NCI-H2196 (cell line): ENCODE results near the gene CDK5R2.

ENCODE experiments used
- DNase-seq: peaks from one replicate; lab custom pipeline; 2025; ENCODE audit not compliant: unreplicated experiment; lab: John Stamatoyannopoulos, UW

CDK5R2 gene

DNA sequence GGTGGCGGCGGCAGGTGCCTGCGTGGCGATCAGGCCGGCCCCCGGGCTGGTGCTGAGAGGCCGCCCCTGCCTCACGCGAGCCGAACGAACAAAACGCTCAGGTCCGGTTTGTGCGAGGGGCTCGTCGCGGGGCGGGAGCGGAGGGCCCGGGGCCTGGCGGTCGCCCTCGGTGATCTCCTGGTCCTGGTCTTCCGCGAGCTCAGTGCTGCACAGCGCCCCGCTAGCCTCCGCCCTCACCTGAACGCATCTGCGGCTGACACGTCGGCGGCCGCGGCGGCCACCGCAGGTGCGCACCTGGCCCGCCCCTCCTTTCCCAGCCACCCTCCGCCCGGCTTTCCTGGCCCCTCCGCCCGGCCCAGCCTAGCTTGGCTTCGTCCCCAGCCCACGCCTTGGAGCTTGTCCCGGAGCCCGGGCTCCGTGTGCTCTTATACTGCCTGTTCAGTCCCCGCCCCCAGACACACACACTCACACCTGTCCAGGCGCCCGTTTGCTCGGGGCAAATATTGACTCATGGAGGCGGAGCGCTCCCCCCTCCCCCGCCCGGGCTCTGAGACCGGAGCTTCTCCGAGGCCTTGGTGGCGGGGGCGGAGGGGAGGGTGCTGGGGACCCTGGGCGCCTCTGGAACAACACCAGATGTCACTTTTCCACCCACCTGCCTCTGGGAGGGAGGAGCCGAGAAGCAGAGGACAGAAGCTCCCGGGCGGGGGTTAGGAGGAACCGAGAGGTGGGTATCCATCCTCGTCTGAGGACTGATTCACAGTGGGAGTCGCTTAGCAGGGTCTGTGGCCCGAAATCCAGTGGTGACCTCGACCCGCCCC is 42.3 kb downstream of the CDK5R2 start:
- DNase-seq = peak; percentile 95

DNA sequence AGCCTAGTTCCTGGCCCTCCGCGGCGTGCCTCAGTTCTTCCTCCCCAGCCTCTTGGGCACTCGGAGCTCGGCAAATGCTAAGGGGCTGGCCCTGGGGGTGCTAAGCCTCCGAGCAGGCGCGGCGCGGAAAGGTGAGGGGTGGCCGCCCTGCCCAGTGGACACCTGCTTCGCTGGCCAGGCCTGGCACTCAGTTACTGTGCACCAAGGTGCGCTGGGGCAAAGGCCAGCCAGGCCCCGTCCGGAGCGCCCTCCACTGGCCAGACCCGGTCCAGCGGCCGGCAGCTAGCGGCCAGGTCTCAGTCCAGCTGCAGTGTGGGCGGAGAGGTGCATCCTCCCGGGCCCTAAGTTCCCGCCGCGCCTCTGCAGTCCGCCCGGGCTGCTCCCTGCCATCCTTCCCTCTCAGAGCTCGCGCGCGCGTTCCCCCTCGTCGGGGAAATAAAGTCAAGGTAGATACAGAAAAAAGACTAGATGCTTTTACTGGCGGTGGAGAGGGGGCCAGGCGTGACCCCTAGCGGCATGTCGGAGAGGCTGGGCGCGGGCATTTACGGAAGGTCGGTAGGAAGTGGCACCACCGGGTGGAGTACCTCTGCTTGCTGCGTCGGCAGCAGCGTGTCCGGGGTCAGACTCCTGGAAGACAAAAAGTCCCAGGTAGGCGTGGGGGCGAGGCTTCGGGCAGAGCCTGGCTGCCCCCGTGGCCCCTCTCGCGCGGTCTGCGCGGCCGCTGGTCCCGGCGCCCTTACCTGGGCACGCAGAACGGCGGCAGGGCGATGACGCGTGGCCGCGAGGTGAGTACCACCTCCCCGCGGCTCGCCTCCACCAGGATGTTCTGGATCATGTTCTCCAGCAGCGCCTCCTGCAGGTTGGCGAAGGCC is 43.2 kb downstream of the CDK5R2 start:
- peak; percentile 92 for DNase-seq

DNA sequence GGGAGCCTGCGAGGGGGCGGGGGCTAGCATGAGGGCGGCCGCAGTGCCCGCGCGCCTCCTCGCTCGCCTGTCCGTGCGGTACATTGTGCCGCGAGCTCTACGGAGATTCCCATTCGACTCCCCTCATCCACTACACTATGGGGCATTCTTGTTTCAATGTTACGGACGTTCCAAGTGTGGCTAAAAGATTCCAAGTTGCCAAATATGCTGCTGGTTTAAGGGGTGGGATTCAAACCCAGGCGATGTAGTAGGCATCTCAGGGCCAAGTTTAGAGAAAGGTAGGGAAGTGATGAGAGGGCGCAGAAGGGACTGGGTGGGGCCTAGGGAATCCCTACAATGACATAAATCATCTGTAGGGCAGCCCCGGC is 43.8 kb downstream of the CDK5R2 start:
- no peak for DNase-seq

DNA sequence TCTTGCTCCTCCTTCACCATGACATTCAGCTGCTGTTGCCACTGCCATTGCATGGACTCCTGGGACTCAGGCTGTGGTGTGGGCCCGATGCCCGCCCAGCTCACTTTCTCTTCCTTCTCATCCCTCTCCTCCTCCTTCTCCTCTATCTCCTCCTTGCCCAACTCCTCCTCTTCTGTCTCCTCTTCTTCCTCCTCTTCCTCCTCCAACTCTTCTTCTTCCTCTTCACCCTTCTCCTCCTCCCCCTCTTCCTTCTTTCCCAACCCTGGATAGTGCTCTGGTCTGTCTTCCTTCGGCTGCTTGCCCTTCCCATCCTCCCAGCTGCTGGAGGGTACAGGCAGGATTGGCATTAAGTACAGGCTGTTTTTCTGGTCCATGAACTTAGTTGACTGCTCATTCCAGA is 44.5 kb downstream of the CDK5R2 start:
- DNase-seq = no peak

DNA sequence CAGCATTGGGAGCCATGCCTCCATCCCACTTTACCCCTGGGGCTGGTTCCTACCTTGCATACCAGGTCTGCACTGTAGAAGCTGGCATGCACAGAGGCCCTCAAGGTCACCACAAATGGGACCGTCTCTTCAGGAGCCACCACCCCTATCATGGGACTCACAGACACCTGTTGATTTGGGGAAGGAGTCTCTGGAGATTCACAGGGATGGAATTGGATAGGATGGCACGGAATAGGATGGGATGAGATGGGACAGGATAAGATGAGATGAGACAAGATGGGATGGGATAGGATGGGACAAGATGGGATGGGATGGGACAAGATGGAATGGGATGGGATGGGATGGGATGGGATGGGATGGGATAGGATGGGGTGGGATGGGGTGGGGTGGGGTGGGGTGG is 49.8 kb downstream of the CDK5R2 start:
- DNase-seq = no peak

DNA sequence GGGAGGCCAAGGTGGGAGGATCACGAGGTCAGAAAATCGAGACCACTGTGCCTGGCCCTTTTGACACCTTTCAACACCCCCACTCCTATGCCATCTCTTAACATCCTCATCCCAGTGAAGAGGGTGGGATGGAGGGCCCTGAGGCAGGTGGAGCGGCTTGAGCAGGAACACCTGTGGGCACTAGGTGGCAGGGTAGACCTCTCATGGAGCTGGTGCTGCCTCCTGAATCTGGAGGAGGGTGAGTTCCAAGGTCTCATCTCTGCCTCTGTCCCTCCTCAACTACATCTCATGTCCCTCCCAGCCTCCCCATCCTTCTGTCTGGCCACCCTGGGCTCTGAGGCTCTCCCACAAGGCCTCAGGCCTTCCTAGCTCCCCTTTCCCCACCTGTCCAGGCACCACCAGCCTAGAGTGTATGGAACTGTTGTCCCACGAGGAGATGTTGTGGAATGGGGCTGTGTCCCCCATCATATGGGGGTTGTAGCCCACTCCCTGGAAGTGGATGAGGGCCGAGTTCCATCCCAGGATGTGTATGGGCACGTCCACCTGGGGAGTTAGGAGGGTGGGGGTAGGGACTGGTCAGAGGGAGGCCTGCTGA is 50.8 kb downstream of the CDK5R2 start:
- peak; percentile 62 for DNase-seq

DNA sequence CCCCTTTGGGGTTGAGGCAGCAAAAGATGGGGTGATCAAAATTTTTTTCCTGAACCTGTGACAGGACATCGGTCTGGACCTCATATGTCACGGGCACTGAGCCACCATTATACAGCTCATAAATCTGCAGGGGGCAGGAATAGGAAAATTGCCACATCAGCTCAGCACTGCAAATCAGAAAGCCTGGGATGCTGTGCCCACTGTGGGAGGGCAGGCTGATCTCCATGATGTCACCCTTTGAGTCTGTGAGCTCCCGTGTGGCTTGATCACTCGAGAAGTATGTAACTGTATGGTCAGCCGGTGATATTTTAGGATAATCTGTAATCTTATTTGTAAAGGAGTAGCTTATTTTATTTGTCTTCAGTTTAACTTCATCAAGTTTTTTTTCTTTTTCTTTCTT is 51.4 kb downstream of the CDK5R2 start:
- DNase-seq = no peak
